Endothelial cell of umbilical vein (primary cell): ENCODE data around the gene TAF12. TPM values are rescaled to one million over a fixed set of nuclear protein-coding genes. Genes with fewer than 3 reads are reported as not detected.

Experiments used
- BruUV-seq: library from RNA; stranded (reverse); fragments of 400-500 nt; replicated peaks from 2 replicates; lab custom pipeline; 2021; lab: Mats Ljungman, UMichigan
- CTCF ChIA-PET: fragments of 300-600, 350-600 bp; sonication (Branson Sonifier 250); formaldehyde crosslinking; loops from one replicate; lab custom pipeline; 2021; ENCODE audit warnings: antibody characterized with exemption, inconsistent platforms; lab: Charles Lee
- POLR2A ChIA-PET: fragments of 300-600, 350-600 bp; sonication (Branson Sonifier 250); formaldehyde crosslinking; loops from one replicate; lab custom pipeline; 2021; ENCODE audit warnings: antibody characterized with exemption, inconsistent platforms; lab: Charles Lee
- DNase-seq: peaks from one replicate; pipeline ENCODE4 v3.0.0-alpha.2; 2011; ENCODE audit warnings: low read depth, low spot score
- FAIRE-seq: peaks from 2 replicates; lab custom pipeline; 2011; peaks lifted over from hg19 to GRCh38; lab: Jason Lieb, UNC
- H2AFZ ChIP-seq: 2 replicates; pipeline ENCODE4 v1.6.0; 2012; ENCODE audit warnings: low read depth, low read length, control low read depth, inconsistent platforms
- H3K27ac ChIP-seq: 2 replicates; pipeline ENCODE4 v1.5.1; 2011; ENCODE audit warnings: low read depth, mild to moderate bottlenecking, control low read depth, low read length, moderate library complexity; ENCODE audit not compliant: insufficient read depth
- H3K27me3 ChIP-seq, 2 experiments: 2 replicates each; pipeline versions ENCODE4 v1.6.0 to v1.6.1; 2011; ENCODE audit warnings: low read length in 2 of 2, mixed read lengths in 1 of 2; ENCODE audit not compliant: control insufficient read depth in 2 of 2, insufficient read depth in 2 of 2
- H3K36me3 ChIP-seq, 2 experiments: 2 replicates in 1 of 2; 3 replicates in 1 of 2; pipeline ENCODE4 v1.5.1; 2011; ENCODE audit warnings: low read length in 2 of 2, mild to moderate bottlenecking in 1 of 2, moderate library complexity in 1 of 2; ENCODE audit not compliant: control insufficient read depth in 2 of 2, insufficient read depth in 2 of 2; ENCODE audit errors: extremely low read depth in 1 of 2
- H3K4me1 ChIP-seq: 3 replicates; pipeline ENCODE4 v1.5.1; 2011; ENCODE audit warnings: mild to moderate bottlenecking, low read length; ENCODE audit not compliant: control insufficient read depth, insufficient read depth; ENCODE audit errors: extremely low read depth
- H3K4me2 ChIP-seq: 2 replicates; pipeline ENCODE4 v1.6.1; 2011; ENCODE audit warnings: low read length, control low read depth, mixed read lengths; ENCODE audit not compliant: insufficient read depth
- H3K4me3 ChIP-seq, 3 experiments: fragments of 200-600 bp in 1 of 3; sonication (generic), shearing (Covaris generic) in 1 of 3; replicated peaks in 1 of 3; 2 replicates each; pipeline ENCODE4 v1.5.1; 2011 to 2016; ENCODE audit warnings: control low read depth in 3 of 3, low read length in 3 of 3, mild to moderate bottlenecking in 2 of 3, inconsistent platforms in 1 of 3, low read depth in 1 of 3, moderate library complexity in 1 of 3; ENCODE audit not compliant: insufficient read depth in 1 of 3
- H3K79me2 ChIP-seq: 2 replicates; pipeline ENCODE4 v1.6.0; 2012; ENCODE audit warnings: low read length, inconsistent platforms; ENCODE audit not compliant: control insufficient read depth, insufficient read depth
- H3K9ac ChIP-seq: replicated peaks from 2 replicates; pipeline ENCODE3; 2011; ENCODE audit warnings: low read length, control low read depth; ENCODE audit not compliant: insufficient read depth; ENCODE audit errors: extremely low read depth
- H3K9me1 ChIP-seq: replicated peaks from 3 replicates; pipeline ENCODE4 v1.6.0; 2011; ENCODE audit warnings: mild to moderate bottlenecking, low read length; ENCODE audit not compliant: control insufficient read depth, insufficient read depth; ENCODE audit errors: extremely low read depth
- H3K9me3 ChIP-seq: replicated peaks from 2 replicates; pipeline ENCODE4 v1.5.1; 2012; ENCODE audit warnings: low read length, inconsistent platforms; ENCODE audit not compliant: control insufficient read depth, insufficient read depth
- H4K20me1 ChIP-seq: replicated peaks from 2 replicates; pipeline ENCODE3; 2011; ENCODE audit warnings: mild to moderate bottlenecking, low read length; ENCODE audit not compliant: control insufficient read depth, insufficient read depth; ENCODE audit errors: extremely low read depth
- CTCF ChIP-seq, 2 donors: IDR thresholded peaks; 1 replicate in 1 of 2; 2 replicates in 1 of 2; pipeline ENCODE4 v1.5.1; 2011; ENCODE audit warnings: low read length in 2 of 2, mild to moderate bottlenecking in 2 of 2, moderate library complexity in 2 of 2, control low read depth in 1 of 2, inconsistent platforms in 1 of 2, low read depth in 1 of 2; ENCODE audit not compliant: insufficient read depth in 1 of 2; ENCODE audit errors: extremely low read depth in 1 of 2
- FOS ChIP-seq: IDR thresholded peaks from 2 replicates; pipeline ENCODE4 v1.6.1; 2011; ENCODE audit warnings: mild to moderate bottlenecking, low read length, moderate library complexity, borderline replicate concordance; ENCODE audit not compliant: insufficient read depth
- MYC ChIP-seq: IDR thresholded peaks from one replicate; pipeline ENCODE4 v1.6.1; 2011; ENCODE audit warnings: mild to moderate bottlenecking, low read depth, low read length
- POLR2AphosphoS5 ChIP-seq: IDR thresholded peaks from 2 replicates; pipeline ENCODE4 v1.6.1; 2012; ENCODE audit warnings: low read depth, mild to moderate bottlenecking, control low read depth, low read length, moderate library complexity; ENCODE audit not compliant: insufficient read depth
- dilution Hi-C: fragments of 300-500 bp; cut with MboI; formaldehyde crosslinking; loops from one replicate; pipeline ENCODE4 v1.15.0; 2019; ENCODE audit warnings: low sequenced_read_pairs; ENCODE audit not compliant: extremely low pct_ligation_motif_present
- intact Hi-C: fragments of 100-400 bp; cut with micrococcal nuclease; formaldehyde crosslinking; loops from one replicate; pipeline ENCODE4 v1.10.0; 2022
- polyA plus RNA-seq, 4 experiments: library from polyadenylated mRNA; depleted of rRNA in 3 of 4; stranded (reverse) in 3 of 4; unstranded in 1 of 4; fragments of >200 nt; gene quantifications; 2 replicates each; pipeline versions ENCODE4 v1.2.1 to v1.2.3, GENCODE V29; 2011 to 2012; ENCODE audit warnings: missing spikeins in 1 of 4
- total RNA-seq: library from RNA; stranded (reverse); gene quantifications from 2 replicates; pipeline ENCODE4 v1.2.3, GENCODE V29; 2021

Gene TAF12
- total and polyA plus RNA-seq, 2 donors (not counting 3 experiments of a cell fraction or from before 2014, with no cell fraction given), result 17.7 to 18.2 TPM

- Histone ChIP-seq H3K4me3 (peak overlapping the region; percentile 75 to 82 (median 80)), H4K20me1 (peaks cover 4% of the 10 kb centered on the region), H3K9me3 (no peaks in the 10 kb centered on the region), H3K4me2 (peak overlapping the region; percentile 88), H3K27ac (peak overlapping the region; percentile 65), H3K4me1 (peaks cover 31% of the 10 kb centered on the region), H3K79me2 (peaks cover 32% of the 10 kb centered on the region), H2AFZ (peak overlapping the region; percentile 94), H3K9me1 (no peaks in the 10 kb centered on the region), H3K36me3 (peaks cover 16 to 21% of the 10 kb centered on the region in 2 experiments), H3K9ac (peak overlapping the region; percentile 80), H3K27me3 (no peaks in the 10 kb centered on the region)
- dilution Hi-C loops, result no loop called here
- intact Hi-C loops, result no loop called here
- TF ChIP-seq CTCF (IDR thresholded peaks at IDR 0.05; ENCODE audit: extremely low read depth in 1 of 2, insufficient read depth in 1 of 2, low read depth in 1 of 2, low read length in 2 of 2) (no peak), POLR2AphosphoS5 (no peak), FOS (no peak), MYC (no peak)
- peak; percentile 66 for DNase-seq
- ChIA-PET CTCF (interaction anchor here (0.7 to 4.7 kb wide), 11 partner anchors 8 to 334 kb away, joined by 3 to 44 read pairs (median 6); no protein-coding TSS in a partner anchor), POLR2A (interaction anchor here (0.7 to 4.3 kb wide), 32 partner anchors 8 to 346 kb away, joined by 3 to 59 read pairs (median 7); partner anchors contain the start of genes ATP5IF1, MED18, PHACTR4 and RAB42)
- TSS peak; percentile 96 for BruUV-seq
- FAIRE-seq, result no peak
Measured at GRCh38 chr1:28582248-28582615, 60.6 kb downstream of the TAF12 start.
